ENCODE measurements around the gene HES6. TPM values are rescaled to one million over a fixed set of nuclear protein-coding genes. Genes with fewer than 3 reads are reported as not detected.

The HES6 gene
- total RNA-seq, 2 donors from 2014 or later = 2.5 to 12.3 TPM

GRCh38 chr2:238220892-238221521, 18.8 kb downstream of the HES6 start:
- peaks cover 0 to 5% of the 10 kb centered on the region in 2 donors for H3K4me1 ChIP-seq (ENCODE audit: control insufficient read depth in 1 of 2, low read depth in 2 of 2)
- H3K4me3 ChIP-seq = peak overlapping the region; percentile 63
- no peaks in the 10 kb centered on the region for H3K36me3 ChIP-seq
- ATAC-seq (ENCODE audit: insufficient number of reproducible peaks, low FRiP score, low read depth) = peak; percentile 24
- TF ChIP-seq CTCF (IDR thresholded peaks at IDR 0.05) = no peak
- H3K27me3 ChIP-seq (replicated peaks; ENCODE audit: insufficient read depth) = no peaks in the 10 kb centered on the region
- no peaks in the 10 kb centered on the region for H3K9me3 ChIP-seq
- peak overlapping the region in 1 of 2 donors; percentile 74 for H3K27ac ChIP-seq
- DNase-seq (ENCODE audit: low spot score) = no peak

- Histone ChIP-seq H3K4me3 (peak overlapping the region; percentile 63), H3K9me3 (no peaks in the 10 kb centered on the region), H3K27me3 (replicated peaks; ENCODE audit: insufficient read depth) (no peaks in the 10 kb centered on the region), H3K27ac (peak overlapping the region in 1 of 2 donors; percentile 74), H3K4me1 (ENCODE audit: control insufficient read depth in 1 of 2, low read depth in 2 of 2) (no peaks in the 10 kb centered on the region), H3K36me3 (no peaks in the 10 kb centered on the region)
- no peak for TF ChIP-seq CTCF (IDR thresholded peaks at IDR 0.05)
- DNase-seq (ENCODE audit: low spot score) = no peak
- no peak for ATAC-seq (ENCODE audit: insufficient number of reproducible peaks, low FRiP score, low read depth)
Observed at GRCh38 chr2:238220274-238220891, 19.5 kb downstream of the HES6 start.

- H3K36me3 ChIP-seq = no peaks in the 10 kb centered on the region
- ATAC-seq (ENCODE audit: insufficient number of reproducible peaks, low FRiP score, low read depth) (no peak), DNase-seq (ENCODE audit: low spot score) (no peak)
- H3K9me3 ChIP-seq = no peaks in the 10 kb centered on the region
- H3K4me1 ChIP-seq (ENCODE audit: control insufficient read depth in 1 of 2, low read depth in 2 of 2) = no peaks in the 10 kb centered on the region
- H3K27me3 ChIP-seq (replicated peaks; ENCODE audit: insufficient read depth) = no peaks in the 10 kb centered on the region
- no peak for TF ChIP-seq CTCF (IDR thresholded peaks at IDR 0.05)
- no peak overlapping the region for H3K4me3 ChIP-seq
- H3K27ac ChIP-seq = no peak overlapping the region
Observed at GRCh38 chr2:238216651-238217184, 23.1 kb downstream of the HES6 start.

- no peak for TF ChIP-seq CTCF (IDR thresholded peaks at IDR 0.05)
- Histone ChIP-seq H3K4me3 (no peak overlapping the region), H3K27ac (no peak overlapping the region), H3K4me1 (ENCODE audit: control insufficient read depth in 1 of 2, low read depth in 2 of 2) (peaks cover 5 to 13% of the 10 kb centered on the region in 2 donors), H3K9me3 (no peaks in the 10 kb centered on the region), H3K36me3 (no peaks in the 10 kb centered on the region), H3K27me3 (replicated peaks; ENCODE audit: insufficient read depth) (no peaks in the 10 kb centered on the region)
- ATAC-seq (ENCODE audit: insufficient number of reproducible peaks, low FRiP score, low read depth) (no peak), DNase-seq (ENCODE audit: low spot score) (no peak)
Observed at GRCh38 chr2:238207006-238207405, 32.8 kb downstream of the HES6 start.

GRCh38 chr2:238203973-238204683, 35.7 kb downstream of the HES6 start:
- Histone ChIP-seq H3K9me3 (no peaks in the 10 kb centered on the region), H3K4me1 (ENCODE audit: control insufficient read depth in 1 of 2, low read depth in 2 of 2) (peaks cover 26 to 33% of the 10 kb centered on the region in 2 donors), H3K27me3 (replicated peaks; ENCODE audit: insufficient read depth) (no peaks in the 10 kb centered on the region), H3K36me3 (no peaks in the 10 kb centered on the region), H3K27ac (peak overlapping the region; percentile 81 to 87), H3K4me3 (peak overlapping the region; percentile 84)
- DNase-seq (ENCODE audit: low spot score) (no peak), ATAC-seq (ENCODE audit: insufficient number of reproducible peaks, low FRiP score, low read depth) (no peak)
- TF ChIP-seq CTCF (IDR thresholded peaks at IDR 0.05) = no peak
